GM19397 (cell line): ENCODE results near the gene CLCNKB.
"Not testable (repeated sequence)": the region's sequence is repeated elsewhere in the genome, so short reads cannot be mapped to it uniquely, and the experiment has no call there.

Experiments used
- ATAC-seq: cut with Tn5 transposase; IDR thresholded peaks from one replicate; pipeline ENCODE4 v1.9.1; 2021; ENCODE audit warnings: mild to moderate bottlenecking, moderate library complexity; ENCODE audit not compliant: unreplicated experiment

The CLCNKB gene

GRCh38 chr1:16043521-16043920 is at the start of gene CLCNKB:
Gene CLCNKB (plus strand): TSS chr1:16043782. CDS start chr1:16044493, 711 bp downstream.
- no peak for ATAC-seq

DNA sequence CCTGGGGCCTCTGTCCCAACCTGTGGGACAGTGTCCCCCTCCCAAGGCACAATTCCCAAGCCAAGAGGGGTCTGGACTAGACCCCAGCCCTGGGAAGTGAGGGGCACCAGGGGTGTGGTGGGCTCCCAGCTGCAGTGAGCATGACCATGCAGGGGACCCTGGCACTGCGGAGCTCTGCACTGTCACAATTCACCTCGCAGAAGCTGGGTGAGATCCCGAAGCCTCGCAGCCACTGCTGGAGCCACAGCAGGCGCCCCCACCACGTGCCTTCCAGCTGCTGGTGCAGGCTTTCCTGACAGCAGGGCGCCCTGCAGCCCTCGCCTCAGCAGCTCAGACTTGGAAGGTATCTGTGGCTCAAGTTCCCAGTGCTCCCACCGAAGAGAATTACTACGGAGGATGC is 49.5 kb upstream of the CLCNKB start:
- ATAC-seq: no peak

DNA sequence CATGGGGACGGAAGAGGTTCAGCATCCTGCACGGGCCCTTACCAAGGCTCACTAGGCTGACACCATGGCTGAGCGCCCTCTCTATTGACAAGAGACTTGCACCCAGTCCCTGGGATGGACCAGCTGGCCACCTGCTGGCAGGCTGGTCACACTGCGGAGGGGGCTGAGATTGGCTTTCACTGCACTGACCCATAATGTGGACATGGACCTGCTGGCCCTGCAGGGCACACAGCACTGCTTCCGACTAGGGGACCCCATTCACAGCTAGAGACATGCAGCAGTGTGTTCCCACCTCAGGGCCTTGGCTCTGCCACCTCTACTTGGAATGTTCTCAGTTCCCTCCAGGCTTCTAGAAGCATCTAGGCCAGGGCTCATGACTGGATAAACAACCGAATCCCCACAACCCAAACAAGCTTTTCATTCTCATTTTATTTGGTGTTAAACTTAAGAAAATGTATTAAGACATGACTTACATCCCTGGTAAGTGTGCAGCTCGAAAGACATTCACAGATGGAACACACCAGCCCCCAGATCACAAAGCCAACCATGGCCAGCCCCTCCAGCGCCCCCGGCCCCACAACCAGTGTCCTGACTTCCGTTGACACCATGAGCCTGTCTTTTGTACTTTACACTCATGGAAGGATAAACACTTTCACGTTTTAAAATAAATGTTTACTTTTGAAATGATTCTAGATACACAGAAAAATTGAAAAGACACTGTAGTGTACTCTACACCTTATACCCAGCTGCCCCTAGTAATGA is 48.8 kb upstream of the CLCNKB start:
- ATAC-seq: no peak

GRCh38 chr1:15997076-15997585 is 46.5 kb upstream of the CLCNKB start:
- ATAC-seq: no peak

- ATAC-seq: no peak
Measured at GRCh38 chr1:15997637-15998280, 45.8 kb upstream of the CLCNKB start.

- ATAC-seq: no peak
Measured at GRCh38 chr1:15998929-15999328, 44.7 kb upstream of the CLCNKB start.

DNA sequence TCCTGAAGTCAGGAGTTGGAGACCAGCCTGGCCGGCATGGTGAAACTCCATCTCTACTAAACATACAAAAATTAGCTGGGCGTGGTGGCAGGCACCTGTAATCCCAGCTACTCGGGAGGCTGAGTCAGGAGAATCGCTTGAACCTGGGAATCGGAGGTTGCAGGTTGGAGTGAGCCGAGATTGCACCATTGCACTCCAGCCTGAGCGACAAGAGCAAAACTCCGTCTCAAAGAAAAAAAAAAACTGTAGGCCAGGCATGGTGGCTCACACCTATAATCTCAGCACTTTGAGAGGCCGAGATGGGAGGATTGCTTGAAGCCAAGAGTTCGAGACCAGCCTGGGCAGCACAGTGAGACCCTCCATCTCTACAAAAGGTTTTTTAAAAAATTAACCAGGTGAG is 42.3 kb upstream of the CLCNKB start:
- ATAC-seq: not testable (repeated sequence)

- no peak for ATAC-seq
Measured at GRCh38 chr1:16005597-16005996, 38.0 kb upstream of the CLCNKB start.

DNA sequence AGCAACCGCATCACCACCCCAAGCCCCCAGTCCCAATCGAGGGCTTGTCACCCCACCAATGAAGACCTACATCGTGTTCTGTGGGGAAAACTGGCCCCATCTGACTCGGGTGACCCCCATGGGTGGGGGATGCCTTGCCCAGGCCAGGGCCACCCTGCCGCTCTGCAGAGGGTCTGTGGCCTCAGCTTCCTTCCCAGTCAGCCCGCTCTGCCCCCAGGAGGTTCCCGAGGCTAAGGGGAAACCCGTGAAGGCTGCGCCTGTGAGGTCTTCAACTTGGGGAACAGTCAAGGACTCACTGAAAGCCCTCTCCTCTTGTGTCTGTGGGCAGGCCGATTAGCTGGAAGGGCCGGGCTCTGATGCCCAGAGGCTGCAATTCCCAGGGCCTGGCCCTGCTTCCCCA is 37.6 kb upstream of the CLCNKB start:
- no peak for ATAC-seq

DNA sequence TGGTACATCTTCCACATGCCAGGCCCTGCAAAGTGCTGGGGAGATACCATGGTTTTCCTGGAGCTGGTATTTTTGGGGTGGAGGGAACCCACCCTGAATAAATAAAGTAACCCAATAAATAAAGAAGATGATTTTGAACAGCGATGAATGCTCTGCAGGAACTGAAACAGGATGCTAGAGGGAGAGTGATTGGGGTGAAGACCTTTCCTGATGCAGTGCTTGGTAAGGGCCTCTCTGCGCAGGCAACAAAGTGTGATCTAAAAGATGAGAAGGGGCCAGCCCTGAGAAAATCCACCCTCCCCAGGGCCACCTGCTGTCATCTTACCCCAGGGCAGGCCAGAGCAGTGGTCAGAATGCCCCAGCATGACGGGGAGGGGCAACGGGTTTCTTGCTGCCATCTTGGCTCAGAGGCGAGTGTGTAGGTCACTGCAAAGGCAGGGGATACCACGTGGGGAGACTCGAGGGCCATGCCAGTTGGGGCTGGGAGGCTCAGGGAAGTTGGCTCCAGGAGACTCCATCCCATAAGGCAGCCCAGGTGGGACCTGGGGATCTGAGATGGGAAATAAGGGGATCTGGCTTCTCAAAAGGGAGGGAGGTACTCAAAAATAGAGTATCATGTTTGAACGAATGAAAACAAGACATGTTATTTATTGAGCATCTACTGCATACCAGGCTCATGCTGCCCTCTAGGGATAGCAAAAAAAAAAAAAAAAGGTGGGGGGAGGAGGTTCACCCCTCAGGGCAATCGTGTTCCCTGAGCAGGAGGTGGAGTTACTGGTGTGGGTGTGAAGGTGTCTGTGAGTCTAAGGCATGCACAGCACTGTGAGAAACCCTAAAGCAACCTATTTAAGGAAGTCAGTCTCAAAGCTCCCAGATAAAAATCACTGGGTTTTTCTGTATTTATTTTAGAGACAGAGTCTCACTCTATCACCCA is 36.8 kb upstream of the CLCNKB start:
- ATAC-seq: no peak

GRCh38 chr1:16007671-16008341 is 35.8 kb upstream of the CLCNKB start:
- ATAC-seq: no peak

DNA sequence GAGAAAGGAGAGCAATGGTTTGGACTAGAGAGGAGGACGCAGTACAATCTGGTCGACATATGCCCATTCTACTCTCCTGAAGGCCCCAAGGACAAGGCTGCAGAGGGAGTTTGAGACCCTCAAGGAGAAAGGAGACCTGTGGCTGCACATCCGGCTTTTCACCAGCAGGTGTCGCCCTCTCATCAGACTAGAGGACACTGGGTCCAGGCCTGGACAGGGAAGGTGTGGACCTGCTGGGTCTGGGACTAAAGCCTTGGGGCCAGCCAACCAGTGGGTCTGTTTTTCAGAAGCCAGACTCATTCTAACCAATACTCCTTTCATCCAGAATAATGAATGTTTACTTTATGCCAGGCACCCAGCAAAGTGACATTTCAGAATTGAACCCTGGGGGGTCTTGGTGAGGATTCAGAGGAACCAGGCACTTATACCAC is 34.5 kb upstream of the CLCNKB start:
- no peak for ATAC-seq

- ATAC-seq: no peak
Measured at GRCh38 chr1:16009678-16010077, 33.9 kb upstream of the CLCNKB start.

DNA sequence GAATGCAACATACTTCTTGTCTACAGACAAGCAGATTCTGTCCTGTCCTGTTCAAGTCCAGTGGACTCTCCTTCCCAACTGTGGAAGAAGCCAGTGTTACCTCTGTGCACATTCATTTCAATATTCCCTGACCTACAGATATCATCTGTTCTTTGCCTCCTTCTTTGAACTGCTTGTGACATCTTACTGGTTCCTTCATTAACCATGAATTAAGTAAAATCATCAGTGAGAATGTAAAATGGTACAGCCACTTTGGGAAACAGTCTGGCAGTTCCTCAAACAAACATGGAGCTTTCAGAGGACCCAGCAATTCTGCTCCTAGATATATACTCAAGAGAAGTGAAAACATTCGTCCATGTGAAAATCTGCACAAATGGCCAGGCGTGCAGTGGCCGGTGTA is 32.7 kb upstream of the CLCNKB start:
- no peak for ATAC-seq

GRCh38 chr1:16011936-16012589 is 31.5 kb upstream of the CLCNKB start:
- ATAC-seq: no peak

DNA sequence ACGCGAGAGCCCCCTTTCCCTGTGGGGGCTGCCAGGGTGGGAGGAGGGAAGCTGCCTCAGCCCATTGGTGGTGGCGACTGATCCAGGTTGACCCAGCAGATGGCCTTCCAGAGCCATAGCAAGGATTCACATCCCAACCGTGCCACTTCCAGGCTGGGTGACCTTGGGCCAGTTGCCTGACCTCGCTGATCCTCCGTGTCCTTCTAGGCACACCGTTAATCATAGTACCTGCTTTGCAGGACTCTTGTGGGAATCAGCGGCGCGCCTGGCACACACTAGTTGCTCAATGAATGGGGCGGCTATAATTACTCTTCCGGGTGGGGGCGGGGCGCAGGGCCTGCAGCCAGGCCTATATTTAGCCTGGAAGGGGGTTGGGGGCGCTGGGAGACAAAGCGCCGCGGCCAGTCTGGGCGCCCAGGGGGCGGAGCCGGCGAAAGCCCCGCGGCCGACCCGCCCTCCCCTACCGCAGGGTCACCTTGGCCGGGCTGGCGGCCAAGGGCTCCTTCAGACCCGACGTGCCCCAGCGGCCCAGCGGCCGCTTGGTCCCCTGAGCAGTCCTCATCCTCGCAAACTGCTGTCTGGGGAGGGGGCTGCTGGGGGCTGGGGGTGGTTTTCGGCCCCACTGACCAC is 30.9 kb upstream of the CLCNKB start:
- no peak for ATAC-seq

DNA sequence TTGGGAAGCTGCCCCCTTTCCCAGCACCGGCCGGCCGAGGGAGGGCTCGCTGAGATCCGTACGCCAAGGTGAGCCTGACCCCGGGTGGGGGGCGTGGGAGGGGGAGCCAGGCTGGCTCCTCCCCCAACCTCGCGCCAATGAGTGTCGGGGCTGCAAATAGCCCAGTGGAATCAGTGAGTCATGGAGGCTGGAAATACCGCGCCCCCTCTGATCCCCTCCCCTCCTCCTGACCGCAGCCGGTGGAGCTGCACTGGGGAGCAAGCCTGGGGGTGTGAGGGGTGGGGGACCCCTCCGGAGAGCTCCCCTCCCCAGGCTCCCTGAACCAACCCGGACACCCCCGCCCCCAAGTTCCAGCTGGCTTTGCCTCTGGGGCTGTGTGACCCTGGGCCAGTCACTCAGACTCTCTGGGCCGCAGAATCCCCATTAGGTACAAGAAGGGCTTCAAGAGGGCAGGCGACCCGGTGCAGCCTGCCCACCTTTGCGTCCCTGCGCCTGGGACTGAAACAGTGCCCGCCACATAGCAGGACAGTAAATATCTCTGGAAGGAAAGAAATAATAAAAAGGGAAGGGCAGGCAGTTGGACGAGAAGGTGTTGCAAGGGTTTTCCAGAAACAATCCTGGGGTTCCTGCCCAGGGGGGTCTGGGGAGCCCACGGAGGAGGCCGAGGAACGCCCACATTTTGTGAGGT is 30.2 kb upstream of the CLCNKB start:
- ATAC-seq: no peak

- ATAC-seq: no peak
Measured at GRCh38 chr1:16013908-16014258, 29.7 kb upstream of the CLCNKB start.
